Pancreas (tissue), 10 donors: ENCODE data around the gene PIP5K1B. TPM values are rescaled to one million over a fixed set of nuclear protein-coding genes. Genes with fewer than 3 reads are reported as not detected.

Experiments
- ATAC-seq, 4 donors: fragments of 200-7000 bp; cut with Tn5 transposase; one replicate each; pipeline versions ENCODE4 v1.8.0 to v1.9.1; 2020; ENCODE audit warnings: mild to moderate bottlenecking in 4 of 4, moderate library complexity in 4 of 4
- DNase-seq, 6 donors: peaks; one replicate each; pipeline ENCODE4 v3.0.0-alpha.2; 2020
- FAIRE-seq: peaks from 2 replicates; lab custom pipeline; 2012; peaks lifted over from hg19 to GRCh38; lab: Jason Lieb, UNC
- H3K27ac ChIP-seq, 4 donors: fragments of 200-600 bp; sonication (generic); 1 replicate in 3 of 4; 2 replicates in 1 of 4; pipeline versions ENCODE4 v1.5.0 to v1.8.0; 2020
- H3K27me3 ChIP-seq, 4 donors: fragments of 200-600 bp; one replicate each; pipeline ENCODE4 v1.8.0; 2021
- H3K36me3 ChIP-seq, 3 donors: fragments of 200-600 bp; sonication (generic) in 1 of 3; one replicate each; pipeline versions ENCODE4 v1.5.0 to v1.8.0; 2020 to 2021
- H3K4me1 ChIP-seq, 3 donors: fragments of 200-600 bp; one replicate each; pipeline ENCODE4 v1.8.0; 2021
- H3K4me3 ChIP-seq, 4 donors: fragments of 200-600 bp; sonication (generic) in 2 of 4; one replicate each; pipeline versions ENCODE4 v1.5.0 to v1.8.0; 2020 to 2021
- H3K9me3 ChIP-seq, 4 donors: fragments of 200-600 bp; one replicate each; pipeline ENCODE4 v1.8.0; 2021
- WGBS, 2 donors: extraction: QIAGEN DNeasy Blood & Tissue Kit; methylation state at CpG; one replicate each; pipeline ENCODE4 v1.1.7; 2013; 5-methylcytosine and 5-hydroxymethylcytosine counted together
- intact Hi-C, 3 donors: fragments of 100-400 bp; cut with DNase I; formaldehyde crosslinking; loops; one replicate each; pipeline versions ENCODE4 v1.11.1 to v1.14.2; 2022
- polyA plus RNA-seq, 2 donors: library from polyadenylated mRNA; stranded (reverse); fragments of 200-250 nt; gene quantifications; one replicate each; pipeline ENCODE4 v1.2.3, GENCODE V29; 2013
- total RNA-seq, 6 donors: library from RNA; stranded (reverse); fragmentation: NEBNext Ultra II Directional in 4 of 6; extraction: Animal tissue kit (Norgen Biotek cat#: 25700) in 4 of 6; gene quantifications; one replicate each; pipeline versions ENCODE4 v1.2.1 to v1.2.4, GENCODE V29; 2021 to 2023
- TF ChIP-seq, protein P1 (sequence below), 4 donors: fragments of 200-600 bp; sonication (generic) in 3 of 4; IDR thresholded peaks; one replicate each; pipeline versions ENCODE4 v1.5.0 to v1.8.0; 2021; ENCODE audit warnings: antibody characterized with exemption in 4 of 4
- donor health status: healthy with polysubstance abuse.
- donor health status: DM: no; HTN: no; CAD: no; lungs with moderate emphysema.
- donor health status: DM: no; HTN: no; CAD: no.
- donor health status: control.
- donor health status: control.
- donor health status: Bipolar disorder and iron deficiency.
- donor health status: DM: yes; HTN: yes; CAD: no.
- donor health status: DM: no; HTN: no; CAD: no.
- donor health status: DM: no; HTN: no; CAD: no.
- donor health status: DM: yes; HTN: yes; CAD: no.

Gene PIP5K1B
- total and polyA plus RNA-seq, 8 donors = 1.3 to 6.9 (median 6.2) TPM

DNA sequence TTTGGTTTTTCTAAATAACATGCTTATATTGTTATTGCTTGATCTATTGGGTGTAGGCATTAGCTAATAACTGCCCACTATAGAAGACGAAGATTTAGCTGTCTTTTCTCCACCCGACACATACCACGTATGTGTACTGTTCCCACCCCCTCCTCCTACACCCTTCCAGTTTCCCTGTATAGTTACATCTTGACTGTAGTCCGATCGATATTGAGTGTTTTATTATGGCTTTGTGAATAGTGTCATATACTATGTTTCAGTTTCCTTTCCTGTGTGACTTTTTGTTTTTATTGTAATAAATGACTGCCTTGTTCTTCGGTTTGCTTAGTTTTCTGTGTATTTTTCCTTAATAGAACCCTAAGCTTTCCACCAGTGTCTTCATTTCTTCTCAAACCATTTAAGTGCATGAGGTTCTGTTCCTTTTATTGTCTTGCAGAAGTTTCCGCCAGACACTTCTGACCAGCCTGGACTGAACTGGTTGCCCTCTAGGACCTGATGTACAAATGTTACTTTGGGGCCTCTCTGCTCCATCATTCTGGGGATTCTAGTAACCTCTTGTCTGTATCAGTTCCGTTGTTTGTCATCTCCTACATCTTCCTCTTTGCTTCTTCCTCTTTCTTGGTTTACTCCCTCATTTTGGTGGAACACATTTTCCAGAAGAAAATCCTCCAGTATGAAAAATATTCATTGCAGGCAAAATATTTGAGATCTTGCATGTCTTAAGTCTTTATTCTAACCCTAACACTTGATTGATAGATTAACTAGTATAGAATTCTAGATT is 247.0 kb downstream of the PIP5K1B start:
- TF ChIP-seq, protein P1, sequence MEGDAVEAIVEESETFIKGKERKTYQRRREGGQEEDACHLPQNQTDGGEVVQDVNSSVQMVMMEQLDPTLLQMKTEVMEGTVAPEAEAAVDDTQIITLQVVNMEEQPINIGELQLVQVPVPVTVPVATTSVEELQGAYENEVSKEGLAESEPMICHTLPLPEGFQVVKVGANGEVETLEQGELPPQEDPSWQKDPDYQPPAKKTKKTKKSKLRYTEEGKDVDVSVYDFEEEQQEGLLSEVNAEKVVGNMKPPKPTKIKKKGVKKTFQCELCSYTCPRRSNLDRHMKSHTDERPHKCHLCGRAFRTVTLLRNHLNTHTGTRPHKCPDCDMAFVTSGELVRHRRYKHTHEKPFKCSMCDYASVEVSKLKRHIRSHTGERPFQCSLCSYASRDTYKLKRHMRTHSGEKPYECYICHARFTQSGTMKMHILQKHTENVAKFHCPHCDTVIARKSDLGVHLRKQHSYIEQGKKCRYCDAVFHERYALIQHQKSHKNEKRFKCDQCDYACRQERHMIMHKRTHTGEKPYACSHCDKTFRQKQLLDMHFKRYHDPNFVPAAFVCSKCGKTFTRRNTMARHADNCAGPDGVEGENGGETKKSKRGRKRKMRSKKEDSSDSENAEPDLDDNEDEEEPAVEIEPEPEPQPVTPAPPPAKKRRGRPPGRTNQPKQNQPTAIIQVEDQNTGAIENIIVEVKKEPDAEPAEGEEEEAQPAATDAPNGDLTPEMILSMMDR (IDR thresholded peaks at IDR 0.05) = no peak
- peaks cover 0 to 4% (median 0%) of the 10 kb centered on the region in 3 donors for H3K4me1 ChIP-seq
- no peaks in the 10 kb centered on the region for H3K27me3 ChIP-seq
- 92 to 95% methylated on average over 8 of the region's 8 CpGs for WGBS, 2 donors
- no peak overlapping the region for H3K4me3 ChIP-seq
- FAIRE-seq = no peak
- no peak overlapping the region for H3K27ac ChIP-seq
- intact Hi-C loops = no loop called here
- no peaks in the 10 kb centered on the region for H3K36me3 ChIP-seq
- peak in 1 of 4 donors; percentile 39 for ATAC-seq
- DNase-seq = no peak
- no peaks in the 10 kb centered on the region for H3K9me3 ChIP-seq

DNA sequence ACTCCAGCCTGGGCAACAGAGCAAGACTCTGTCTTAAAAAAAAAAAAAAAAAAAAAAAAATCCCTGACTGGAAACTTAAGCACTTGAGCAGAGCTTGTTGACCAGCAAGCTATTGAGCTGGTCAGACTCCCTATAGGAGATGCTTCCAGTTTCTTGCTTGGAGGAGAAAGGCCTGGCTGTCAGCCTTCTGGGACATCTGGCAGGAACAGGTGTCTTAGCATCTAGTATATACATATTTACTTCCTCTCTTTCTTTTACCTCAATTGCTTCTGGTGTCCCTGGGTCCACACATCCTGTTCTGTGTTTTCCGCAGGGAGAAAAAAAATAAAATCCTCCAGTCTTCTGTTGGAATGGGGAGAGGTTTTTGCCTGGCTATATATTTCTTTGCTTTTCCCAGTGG is 248.7 kb downstream of the PIP5K1B start:
- 94 to 100% methylated on average over 1 of the region's 1 CpG for WGBS, 2 donors
- FAIRE-seq (no peak), ATAC-seq (no peak), DNase-seq (no peak)
- H3K27me3 ChIP-seq = no peaks in the 10 kb centered on the region
- no peaks in the 10 kb centered on the region for H3K36me3 ChIP-seq
- intact Hi-C loops = no loop called here
- H3K4me3 ChIP-seq = no peak overlapping the region
- H3K27ac ChIP-seq = no peak overlapping the region
- no peaks in the 10 kb centered on the region for H3K9me3 ChIP-seq
- no peaks in the 10 kb centered on the region for H3K4me1 ChIP-seq
- TF ChIP-seq, protein P1 (IDR thresholded peaks at IDR 0.05) = no peak

DNA sequence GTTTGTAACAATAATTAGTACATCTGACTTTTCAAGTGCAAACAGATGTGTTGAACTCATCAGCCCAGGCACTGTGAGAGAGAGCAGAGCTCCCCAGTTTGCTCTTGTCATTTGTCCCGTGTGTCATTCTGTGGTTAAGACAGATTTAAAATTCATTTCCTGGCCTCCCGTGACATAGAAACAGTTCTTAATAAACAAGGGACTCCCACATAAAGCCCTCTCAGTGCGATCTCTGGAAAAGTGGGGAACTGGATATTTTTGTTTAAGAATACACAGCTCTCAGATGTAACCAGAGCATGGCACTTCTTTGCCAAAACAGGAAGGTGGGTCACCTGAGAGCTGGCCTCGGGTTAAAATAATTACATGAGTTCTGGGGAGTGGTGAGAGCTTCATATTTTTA is 250.3 kb downstream of the PIP5K1B start:
- Histone ChIP-seq H3K4me3 (no peak overlapping the region), H3K9me3 (no peaks in the 10 kb centered on the region), H3K4me1 (no peaks in the 10 kb centered on the region), H3K27ac (no peak overlapping the region), H3K36me3 (no peaks in the 10 kb centered on the region), H3K27me3 (no peaks in the 10 kb centered on the region)
- DNase-seq = no peak
- TF ChIP-seq, protein P1 (IDR thresholded peaks at IDR 0.05) = no peak
- WGBS, 2 donors = 73 to 80% methylated on average over 4 of the region's 4 CpGs
- intact Hi-C loops = no loop called here
- no peak for FAIRE-seq
- no peak for ATAC-seq

DNA sequence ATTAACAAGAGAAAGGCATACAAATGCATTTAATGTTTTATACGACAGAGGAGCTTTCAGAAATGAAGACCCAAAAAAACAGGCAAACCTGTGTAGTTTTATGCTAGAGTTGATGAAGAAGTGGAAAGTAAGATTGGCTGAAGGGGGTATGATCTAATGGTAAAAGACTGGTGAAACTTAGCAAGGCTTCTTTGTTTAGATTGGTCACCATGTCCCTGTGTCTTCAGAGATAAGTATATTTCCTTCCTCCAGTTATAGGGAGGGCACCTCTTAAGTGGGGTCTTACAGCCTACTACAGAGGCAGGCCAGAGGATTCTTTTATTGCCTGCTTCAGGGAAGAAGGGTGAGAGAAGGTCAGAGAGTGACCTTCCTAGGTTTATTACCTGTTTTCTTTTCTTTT is 252.4 kb downstream of the PIP5K1B start:
- H3K9me3 ChIP-seq = no peaks in the 10 kb centered on the region
- no peak for ATAC-seq
- H3K4me1 ChIP-seq = peaks cover 0 to 5% (median 0%) of the 10 kb centered on the region in 3 donors
- no peak overlapping the region for H3K27ac ChIP-seq
- no peak for FAIRE-seq
- no peaks in the 10 kb centered on the region for H3K36me3 ChIP-seq
- no peak overlapping the region for H3K4me3 ChIP-seq
- TF ChIP-seq, protein P1 (IDR thresholded peaks at IDR 0.05) = no peak
- intact Hi-C loops = no loop called here
- H3K27me3 ChIP-seq = no peaks in the 10 kb centered on the region
- WGBS, 2 donors = 96 to 100% methylated on average over 1 of the region's 1 CpG
- DNase-seq = no peak

DNA sequence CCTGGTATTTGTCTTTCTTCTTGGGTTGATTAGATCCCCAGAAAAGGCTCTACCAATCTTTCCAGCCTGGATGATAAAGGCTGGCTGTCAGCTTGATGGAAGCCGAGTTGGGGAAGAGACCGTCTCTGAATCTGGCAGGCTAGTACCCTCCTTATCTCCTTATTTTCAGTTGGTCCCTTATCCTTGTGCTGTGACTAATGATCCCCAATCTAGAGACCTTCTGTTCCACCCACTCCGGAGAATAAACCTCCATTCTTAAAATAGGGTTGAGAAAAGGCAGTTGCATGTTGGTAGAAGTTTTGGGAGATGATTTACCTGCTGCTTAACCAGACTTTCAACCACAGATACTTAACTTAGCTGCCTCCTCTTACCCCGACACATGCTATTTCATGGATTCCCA is 256.5 kb downstream of the PIP5K1B start:
- intact Hi-C loops = no loop called here
- DNase-seq = no peak
- H3K27ac ChIP-seq = no peak overlapping the region
- H3K9me3 ChIP-seq = no peaks in the 10 kb centered on the region
- ATAC-seq = no peak
- no peak for FAIRE-seq
- TF ChIP-seq, protein P1 (IDR thresholded peaks at IDR 0.05) = no peak
- H3K4me1 ChIP-seq = peaks cover 4 to 17% (median 7%) of the 10 kb centered on the region in 3 donors
- 52 to 69% methylated on average over 4 of the region's 4 CpGs for WGBS, 2 donors
- no peak overlapping the region for H3K4me3 ChIP-seq
- no peaks in the 10 kb centered on the region for H3K27me3 ChIP-seq
- no peaks in the 10 kb centered on the region for H3K36me3 ChIP-seq
